Osteoblast (primary cell): ENCODE results near the gene ATP5F1E. TPM values are rescaled to one million over a fixed set of nuclear protein-coding genes. Genes with fewer than 3 reads are reported as not detected.

Source experiments
- DNase-seq: peaks from one replicate; pipeline ENCODE4 v3.0.0; 2011; ENCODE audit warnings: low spot score, mixed read lengths; ENCODE audit not compliant: insufficient read length; ENCODE audit errors: missing footprints
- H2AFZ ChIP-seq: 2 replicates; pipeline ENCODE4 v1.6.0; 2011; ENCODE audit warnings: mild to moderate bottlenecking, low read length
- H3K27ac ChIP-seq: 2 replicates; pipeline ENCODE4 v1.5.1; 2011; ENCODE audit warnings: mild to moderate bottlenecking, low read depth, low read length, moderate library complexity
- H3K27me3 ChIP-seq: 2 replicates; pipeline ENCODE4 v1.6.0; 2012; ENCODE audit warnings: mild to moderate bottlenecking, control low read depth, inconsistent platforms, low read length, moderate library complexity; ENCODE audit not compliant: insufficient read depth
- H3K36me3 ChIP-seq: 2 replicates; pipeline ENCODE4 v1.5.1; 2011; ENCODE audit warnings: mild to moderate bottlenecking, low read length, control low read depth, moderate library complexity; ENCODE audit not compliant: insufficient read depth
- H3K4me1 ChIP-seq: 2 replicates; pipeline ENCODE4 v1.5.1; 2011; ENCODE audit warnings: mild to moderate bottlenecking, low read length, control low read depth, moderate library complexity; ENCODE audit not compliant: insufficient read depth
- H3K4me2 ChIP-seq: 2 replicates; pipeline ENCODE4 v1.6.0; 2011; ENCODE audit warnings: mild to moderate bottlenecking, low read length; ENCODE audit not compliant: insufficient read depth
- H3K4me3 ChIP-seq: fragments of 200-600 bp; sonication (generic); 3 replicates; pipeline ENCODE4 v1.5.1; 2012; ENCODE audit warnings: mild to moderate bottlenecking, low read length, inconsistent platforms; ENCODE audit not compliant: insufficient read depth
- H3K79me2 ChIP-seq: 2 replicates; pipeline ENCODE4 v1.6.0; 2012; ENCODE audit warnings: mild to moderate bottlenecking, low read length, control low read depth, inconsistent platforms; ENCODE audit not compliant: insufficient read depth
- H3K9me3 ChIP-seq: 2 replicates; pipeline ENCODE4 v1.5.1; 2011; ENCODE audit warnings: low read depth, low read length, control low read depth
- H4K20me1 ChIP-seq: 2 replicates; pipeline ENCODE4 v1.6.0; 2012; ENCODE audit warnings: mild to moderate bottlenecking, low read length, control low read depth; ENCODE audit not compliant: insufficient read depth
- CTCF ChIP-seq: IDR thresholded peaks from 2 replicates; pipeline ENCODE4 v1.5.1; 2011; ENCODE audit warnings: mild to moderate bottlenecking, low read depth, low read length, moderate library complexity; ENCODE audit errors: extremely low read depth
- total RNA-seq: library from RNA; depleted of rRNA; stranded (reverse); fragments of >200 nt; gene quantifications from 2 replicates; pipeline ENCODE4 v1.2.3, GENCODE V29; 2012

The ATP5F1E gene
- total RNA-seq, 1 donor = 19.5 TPM

DNA sequence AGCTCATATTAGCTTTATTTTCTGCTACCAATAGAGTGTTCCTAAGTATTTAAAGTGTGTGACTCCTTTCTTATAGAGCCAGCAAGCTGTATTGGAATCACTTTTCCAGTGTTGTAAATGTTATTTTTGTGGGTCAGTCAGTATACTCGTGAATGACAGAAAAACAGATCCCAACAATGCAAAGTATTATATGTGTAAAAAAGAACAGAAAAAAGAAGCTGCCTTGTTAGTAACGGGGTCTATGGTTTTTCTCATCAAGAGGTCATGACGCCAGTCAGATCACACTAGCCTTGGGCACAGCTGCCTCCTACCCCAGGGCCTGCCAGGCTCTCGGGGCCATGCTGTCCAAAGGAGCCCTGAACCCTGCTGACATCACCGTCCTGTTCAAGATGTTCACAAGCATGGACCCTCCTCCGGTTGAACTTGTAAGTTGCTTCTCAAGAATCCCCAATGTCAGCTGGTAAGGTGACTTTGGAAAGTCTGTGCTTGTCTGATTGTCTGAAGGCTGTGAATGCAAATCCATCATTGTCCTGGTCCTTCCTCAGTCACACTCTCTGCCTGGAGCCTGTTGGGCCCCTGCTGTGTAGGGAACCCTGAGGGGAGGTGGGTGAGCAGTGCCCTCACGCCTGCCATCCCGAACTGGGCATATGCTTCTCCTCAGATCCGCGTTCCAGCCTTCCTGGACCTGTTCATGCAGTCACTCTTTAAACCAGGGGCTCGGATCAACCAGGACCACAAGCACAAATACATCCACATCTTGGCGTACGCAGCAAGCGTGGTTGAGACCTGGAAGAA is 41.3 kb downstream of the ATP5F1E start:
- Histone ChIP-seq H3K4me2 (no peak overlapping the region), H3K27ac (no peak overlapping the region), H3K79me2 (peaks cover 7% of the 10 kb centered on the region), H4K20me1 (peaks cover 24% of the 10 kb centered on the region), H2AFZ (no peak overlapping the region), H3K4me1 (no peaks in the 10 kb centered on the region), H3K4me3 (no peak overlapping the region), H3K9me3 (no peaks in the 10 kb centered on the region), H3K36me3 (peaks cover 87% of the 10 kb centered on the region), H3K27me3 (no peaks in the 10 kb centered on the region)
- TF ChIP-seq CTCF = no peak
- no peak for DNase-seq

DNA sequence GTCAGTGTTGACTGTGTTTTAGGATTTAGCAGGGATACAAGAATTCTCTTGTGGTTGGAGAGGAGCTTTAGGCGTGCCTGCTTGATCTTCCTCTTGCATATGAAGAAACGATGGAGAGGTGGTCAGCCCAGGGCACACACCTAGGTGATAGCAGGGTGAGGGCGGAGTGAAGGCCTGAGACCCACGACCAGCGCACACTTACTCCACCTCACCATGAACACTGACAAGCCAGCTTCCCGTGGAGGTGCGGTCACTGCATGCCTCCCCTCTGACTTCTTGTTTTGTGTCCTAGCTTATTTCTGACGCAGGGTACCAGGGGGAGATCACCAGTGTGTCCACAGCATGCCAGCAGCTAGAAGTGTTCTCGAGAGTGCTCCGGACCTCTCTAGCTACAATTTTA is 42.9 kb downstream of the ATP5F1E start:
- H3K4me2 ChIP-seq = no peak overlapping the region
- TF ChIP-seq CTCF = no peak
- H2AFZ ChIP-seq = no peak overlapping the region
- H3K27ac ChIP-seq = no peak overlapping the region
- H3K27me3 ChIP-seq = no peaks in the 10 kb centered on the region
- H3K9me3 ChIP-seq = no peaks in the 10 kb centered on the region
- peaks cover 75% of the 10 kb centered on the region for H3K36me3 ChIP-seq
- H3K79me2 ChIP-seq = peaks cover 24% of the 10 kb centered on the region
- no peak for DNase-seq
- no peaks in the 10 kb centered on the region for H3K4me1 ChIP-seq
- H4K20me1 ChIP-seq = peaks cover 20% of the 10 kb centered on the region
- H3K4me3 ChIP-seq = no peak overlapping the region

GRCh38 chr20:58988565-58988882 is 43.6 kb downstream of the ATP5F1E start:
- no peak for DNase-seq
- peaks cover 68% of the 10 kb centered on the region for H3K36me3 ChIP-seq
- no peak overlapping the region for H2AFZ ChIP-seq
- H3K79me2 ChIP-seq = peaks cover 31% of the 10 kb centered on the region
- H3K4me1 ChIP-seq = no peaks in the 10 kb centered on the region
- no peak overlapping the region for H3K27ac ChIP-seq
- H3K4me2 ChIP-seq = no peak overlapping the region
- no peak for TF ChIP-seq CTCF
- H3K27me3 ChIP-seq = no peaks in the 10 kb centered on the region
- no peaks in the 10 kb centered on the region for H3K9me3 ChIP-seq
- peaks cover 21% of the 10 kb centered on the region for H4K20me1 ChIP-seq
- H3K4me3 ChIP-seq = no peak overlapping the region

DNA sequence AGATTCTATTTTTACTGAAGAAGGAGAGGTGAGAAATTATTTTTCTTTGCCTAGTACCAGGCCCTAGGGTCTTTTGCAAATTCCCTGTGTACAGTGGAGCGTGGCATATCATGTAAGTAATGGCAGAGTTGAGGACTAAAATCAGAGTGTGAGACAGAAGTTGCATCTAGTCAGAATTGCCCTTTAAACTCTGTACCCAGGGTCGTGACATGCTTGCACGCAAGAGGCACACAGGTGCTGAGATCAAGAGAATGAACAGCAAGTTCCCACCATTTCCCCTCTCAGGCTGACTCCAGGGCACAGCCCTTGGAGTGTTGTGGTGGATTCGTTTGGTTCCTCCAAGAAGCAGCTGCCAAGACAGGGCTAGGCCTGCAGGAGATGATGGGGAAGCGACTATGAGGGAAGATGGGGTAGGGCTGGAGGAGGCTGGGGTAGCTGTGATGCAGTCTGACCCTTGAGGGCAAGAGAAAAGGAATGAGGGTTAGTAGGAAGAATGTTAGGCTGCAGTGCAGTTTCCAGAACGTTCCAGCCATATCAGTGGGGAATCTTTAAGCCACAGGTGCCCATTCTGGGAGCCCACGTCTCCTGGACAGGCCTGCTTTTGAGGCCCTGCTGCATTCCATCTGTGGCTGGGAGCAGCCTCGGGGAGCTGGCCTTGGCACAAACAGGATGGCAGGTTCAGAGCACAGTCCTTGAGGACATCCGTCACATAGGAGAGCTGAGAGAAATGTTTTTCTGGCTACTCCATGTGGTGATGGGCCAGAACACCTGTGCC is 44.2 kb downstream of the ATP5F1E start:
- Histone ChIP-seq H3K4me2 (no peak overlapping the region), H3K27me3 (no peaks in the 10 kb centered on the region), H3K36me3 (peaks cover 62% of the 10 kb centered on the region), H2AFZ (no peak overlapping the region), H3K4me3 (no peak overlapping the region), H4K20me1 (peaks cover 16% of the 10 kb centered on the region), H3K27ac (no peak overlapping the region), H3K9me3 (no peaks in the 10 kb centered on the region), H3K4me1 (no peaks in the 10 kb centered on the region), H3K79me2 (peaks cover 34% of the 10 kb centered on the region)
- no peak for TF ChIP-seq CTCF
- no peak for DNase-seq
